Ovary (tissue), 9 donors: ENCODE results near the gene CALR3. TPM values are rescaled to one million over a fixed set of nuclear protein-coding genes. Genes with fewer than 3 reads are reported as not detected.
"Not testable (repeated sequence)": the region's sequence is repeated elsewhere in the genome, so short reads cannot be mapped to it uniquely, and the experiment has no call there.

ENCODE experiments used
- DNase-seq, 5 donors: peaks; one replicate each; pipeline ENCODE4 v3.0.0-alpha.2; 2019 to 2020
- H3K27ac ChIP-seq, 2 donors: fragments of 200-600 bp; one replicate each; pipeline versions ENCODE4 v1.5.1 to v1.8.0; 2019 to 2022
- H3K27me3 ChIP-seq: fragments of 200-600 bp; one replicate; pipeline ENCODE4 v1.8.0; 2022
- H3K36me3 ChIP-seq: fragments of 200-600 bp; sonication (generic); one replicate; pipeline ENCODE4 v1.5.1; 2019
- H3K4me1 ChIP-seq: one replicate; pipeline ENCODE4 v1.8.1; 2013; ENCODE audit warnings: mild to moderate bottlenecking, moderate library complexity; ENCODE audit not compliant: insufficient read depth
- H3K4me3 ChIP-seq: fragments of 200-600 bp; sonication (generic); one replicate; pipeline ENCODE4 v1.5.1; 2017
- H3K9me3 ChIP-seq, 2 donors: fragments of 200-600 bp in 1 of 2; sonication (generic) in 1 of 2; one replicate each; pipeline versions ENCODE4 v1.5.1 to v1.8.1; 2013 to 2019; ENCODE audit warnings: mild to moderate bottlenecking in 1 of 2, moderate library complexity in 1 of 2
- CTCF ChIP-seq, 3 donors: fragments of 450-650 bp in 2 of 3; fragments of 200-600 bp in 1 of 3; IDR thresholded peaks; one replicate each; pipeline versions ENCODE4 v1.5.1 to v1.8.0; 2016 to 2022; ENCODE audit warnings: antibody characterized with exemption in 3 of 3, mild to moderate bottlenecking in 1 of 3
- EP300 ChIP-seq: sonication (generic); formaldehyde crosslinking; IDR thresholded peaks from one replicate; pipeline ENCODE4 v1.6.1; 2017; ENCODE audit warnings: antibody characterized with exemption
- POLR2A ChIP-seq: fragments of 450-650 bp; IDR thresholded peaks from one replicate; pipeline ENCODE4 v1.6.1; 2017; ENCODE audit warnings: antibody characterized with exemption, mild to moderate bottlenecking, moderate library complexity
- WGBS, 3 donors: extraction: QIAGEN DNeasy Blood & Tissue Kit in 1 of 3; methylation state at CpG; one replicate each; pipeline versions ENCODE4 v1.1.5 to v1.1.7; 2013 to 2017; 5-methylcytosine and 5-hydroxymethylcytosine counted together
- intact Hi-C, 4 donors: fragments of 100-400 bp; cut with DNase I; formaldehyde crosslinking; loops; one replicate each; pipeline versions ENCODE4 v1.11.0 to v1.15.1; 2022 to 2023
- polyA plus RNA-seq, 2 donors: library from polyadenylated mRNA; stranded (reverse); fragments of 200-250 nt in 1 of 2; fragments of 350-450 nt in 1 of 2; fragmentation: Illumina TruSeq in 1 of 2; extraction: RNeasy Lipid Tissue Mini Kit (QIAGEN cat#74804) in 1 of 2; gene quantifications; one replicate each; pipeline ENCODE4 v1.2.3, GENCODE V29; 2013 to 2014
- total RNA-seq, 7 donors: library from RNA; depleted of rRNA in 2 of 7; stranded (reverse); fragments of >200 nt in 2 of 7; fragmentation: NEBNext Ultra II Directional in 3 of 7; extraction: Animal tissue kit (Norgen Biotek cat#: 25700) in 3 of 7; gene quantifications; one replicate each; pipeline versions ENCODE4 v1.1.0 to v1.2.4, GENCODE V29; 2016 to 2023
- donor health status: DM: no; HTN: no; CAD: no; lungs with moderate emphysema.
- donor health status: DM: no; HTN: no; CAD: no.
- donor health status: Bipolar disorder and iron deficiency.
- donor health status: DM: yes; HTN: yes; CAD: no.
- donor health status: DM: no; HTN: no; CAD: no.
- donor health status: DM: yes; HTN: yes; CAD: no.

CALR3 gene
- total and polyA plus RNA-seq, 9 donors = not detected

- Histone ChIP-seq H3K9me3 (no peaks in the 10 kb centered on the region), H3K27ac (no peak overlapping the region), H3K36me3 (no peaks in the 10 kb centered on the region), H3K4me3 (no peak overlapping the region), H3K4me1 (no peaks in the 10 kb centered on the region), H3K27me3 (no peaks in the 10 kb centered on the region)
- intact Hi-C loops = no loop called here
- DNase-seq = no peak
- TF ChIP-seq CTCF (IDR thresholded peaks at IDR 0.05) (no peak), EP300 (no peak), POLR2A (no peak)
- WGBS, 3 donors = 81 to 84% (median 82%) methylated on average over 28 of the region's 28 CpGs
These were observed 13.4 kb upstream of the CALR3 start for GRCh38 chr19:16509141-16510061.

- DNase-seq = no peak
- no peaks in the 10 kb centered on the region for H3K27me3 ChIP-seq
- intact Hi-C loops = no loop called here
- TF ChIP-seq EP300 (no peak), CTCF (IDR thresholded peaks at IDR 0.05) (no peak), POLR2A (no peak)
- 91 to 93% (median 92%) methylated on average over 5 of the region's 5 CpGs for WGBS, 3 donors
- no peaks in the 10 kb centered on the region for H3K9me3 ChIP-seq
- H3K4me3 ChIP-seq = no peak overlapping the region
- H3K4me1 ChIP-seq = no peaks in the 10 kb centered on the region
- no peaks in the 10 kb centered on the region for H3K36me3 ChIP-seq
- no peak overlapping the region for H3K27ac ChIP-seq
These were observed 12.6 kb upstream of the CALR3 start for GRCh38 chr19:16508546-16508945.

GRCh38 chr19:16506961-16507360 lies 11.0 kb upstream of the CALR3 start:
- intact Hi-C loops = no loop called here
- Histone ChIP-seq H3K9me3 (no peaks in the 10 kb centered on the region), H3K36me3 (no peaks in the 10 kb centered on the region), H3K4me1 (no peaks in the 10 kb centered on the region), H3K4me3 (no peak overlapping the region), H3K27me3 (no peaks in the 10 kb centered on the region), H3K27ac (no peak overlapping the region)
- TF ChIP-seq CTCF (IDR thresholded peaks at IDR 0.05) = no peak
- no peak for TF ChIP-seq POLR2A
- TF ChIP-seq EP300 = no peak
- DNase-seq = no peak
- 80 to 92% (median 81%) methylated on average over 6 of the region's 6 CpGs for WGBS, 3 donors

GRCh38 chr19:16506161-16506560 lies 10.2 kb upstream of the CALR3 start:
- H3K27ac ChIP-seq, H3K4me3 ChIP-seq, intact Hi-C loops, H3K9me3 ChIP-seq, H3K36me3 ChIP-seq, H3K4me1 ChIP-seq, DNase-seq, H3K27me3 ChIP-seq: not testable (repeated sequence)
- 88 to 96% (median 92%) methylated on average over 11 of the region's 11 CpGs for WGBS, 3 donors

- H3K36me3 ChIP-seq = no peaks in the 10 kb centered on the region
- no peaks in the 10 kb centered on the region for H3K9me3 ChIP-seq
- H3K27me3 ChIP-seq = no peaks in the 10 kb centered on the region
- 80 to 82% (median 81%) methylated on average over 3 of the region's 3 CpGs for WGBS, 3 donors
- no peak for DNase-seq
- no peaks in the 10 kb centered on the region for H3K4me1 ChIP-seq
- no peak for TF ChIP-seq CTCF (IDR thresholded peaks at IDR 0.05)
- no peak for TF ChIP-seq POLR2A
- TF ChIP-seq EP300 = no peak
- H3K27ac ChIP-seq = no peak overlapping the region
- H3K4me3 ChIP-seq = no peak overlapping the region
- intact Hi-C loops = no loop called here
These were observed 8.3 kb upstream of the CALR3 start for GRCh38 chr19:16504271-16504670.
